Measurements from ENCODE around the gene RAD51B.

The RAD51B gene

GRCh38 chr14:68611599-68611998 lies 792.0 kb downstream of the RAD51B start:
- Histone ChIP-seq H3K4me3 (ENCODE audit: low read depth, low read length) (no peak overlapping the region), H3K27ac (ENCODE audit: extremely low read depth, low read depth, low read length) (no peak overlapping the region), H3K9me3 (ENCODE audit: control insufficient read depth, insufficient read depth, low read depth, low read length) (no peaks in the 10 kb centered on the region), H3K4me1 (ENCODE audit: control insufficient read depth, insufficient read depth, low read length) (peaks cover 9% of the 10 kb centered on the region), H3K36me3 (ENCODE audit: control insufficient read depth in 2 of 2, insufficient read depth in 1 of 2, low read length in 2 of 2) (no peaks in the 10 kb centered on the region)
- POLR2A ChIA-PET = no interaction called here
- TF ChIP-seq ZBTB21 (tag by site-specific recombination; IDR thresholded peaks at IDR 0.05) (no peak), SP7 (tag by site-specific recombination; IDR thresholded peaks at IDR 0.05) (no peak), PATZ1 (tag by site-specific recombination; IDR thresholded peaks at IDR 0.05) (no peak), ZNF138 (tag by site-specific recombination; IDR thresholded peaks at IDR 0.05; ENCODE audit: borderline replicate concordance) (no peak)
- CTCF ChIA-PET = interaction anchor here (0.7 to 0.9 kb wide), 3 partner anchors 205 to 338 kb away, joined by 3 to 7 read pairs (median 3); no protein-coding TSS in a partner anchor

GRCh38 chr14:68612049-68612448 lies 792.5 kb downstream of the RAD51B start:
- Histone ChIP-seq H3K36me3 (ENCODE audit: control insufficient read depth in 2 of 2, insufficient read depth in 1 of 2, low read length in 2 of 2) (no peaks in the 10 kb centered on the region), H3K4me3 (ENCODE audit: low read depth, low read length) (no peak overlapping the region), H3K9me3 (ENCODE audit: control insufficient read depth, insufficient read depth, low read depth, low read length) (no peaks in the 10 kb centered on the region), H3K4me1 (ENCODE audit: control insufficient read depth, insufficient read depth, low read length) (peaks cover 6% of the 10 kb centered on the region), H3K27ac (ENCODE audit: extremely low read depth, low read depth, low read length) (no peak overlapping the region)
- ChIA-PET POLR2A (no interaction called here), CTCF (interaction anchor here (0.9 kb wide), 1 partner anchor 339 kb away, joined by 3 read pairs; no protein-coding TSS in a partner anchor)
- TF ChIP-seq TCF7L2 (IDR thresholded peaks at IDR 0.05; ENCODE audit: borderline replicate concordance, low read depth, low read length) = no peak
- TF ChIP-seq ZNF324 (tag by site-specific recombination; IDR thresholded peaks at IDR 0.05) = no peak
- TF ChIP-seq ZNF16 (tag by site-specific recombination; IDR thresholded peaks at IDR 0.05; ENCODE audit: low read depth) = no peak
- no peak for TF ChIP-seq ZNF449 (tag by site-specific recombination; IDR thresholded peaks at IDR 0.05)
- no peak for TF ChIP-seq ZNF132 (tag by site-specific recombination; IDR thresholded peaks at IDR 0.05; ENCODE audit: borderline replicate concordance)
- no peak for TF ChIP-seq ZNF843 (tag by site-specific recombination; IDR thresholded peaks at IDR 0.05)
- no peak for TF ChIP-seq ZNF202 (tag by site-specific recombination; IDR thresholded peaks at IDR 0.05; ENCODE audit: borderline replicate concordance)
- TF ChIP-seq ZNF677 (tag by site-specific recombination; IDR thresholded peaks at IDR 0.05) = no peak
- no peak for TF ChIP-seq ZNF394 (tag by site-specific recombination; IDR thresholded peaks at IDR 0.05; ENCODE audit: borderline replicate concordance)
- no peak for TF ChIP-seq ZNF274 (IDR thresholded peaks at IDR 0.05; ENCODE audit: low read length)
- no peak for TF ChIP-seq ZNF274 (tag by site-specific recombination; IDR thresholded peaks at IDR 0.05; ENCODE audit: borderline replicate concordance)
- TF ChIP-seq ZNF37A (tag by site-specific recombination; IDR thresholded peaks at IDR 0.05) = no peak
- TF ChIP-seq BCL6B (tag by site-specific recombination; IDR thresholded peaks at IDR 0.05) = no peak
- TF ChIP-seq ZNF513 (tag by site-specific recombination; IDR thresholded peaks at IDR 0.05) = no peak
- no peak for TF ChIP-seq ZNF23 (tag by site-specific recombination; IDR thresholded peaks at IDR 0.05; ENCODE audit: borderline replicate concordance)
- no peak for TF ChIP-seq HOXC10 (CRISPR knock-in tag; IDR thresholded peaks at IDR 0.05)

Data from HEK293 (cell line).